T-helper 2 cell treated with Interferon-gamma antibody and Interleukin-4, amounts not matched to agents 100 ng/mL and 5 ng/mL, for 36 hours (primary cell): Measurements from ENCODE around the gene RPS6KB2. TPM values are rescaled to one million over a fixed set of nuclear protein-coding genes. Genes with fewer than 3 reads are reported as not detected.

Source experiments
- intact Hi-C: fragments of 100-400 bp; cut with micrococcal nuclease; formaldehyde crosslinking; loops from one replicate; pipeline ENCODE4 v1.15.1; 2023
- total RNA-seq: library from RNA; stranded (reverse); gene quantifications from 2 replicates; pipeline ENCODE4 v1.2.3, GENCODE V29; 2022

Gene RPS6KB2
- total RNA-seq, 1 donor from 2014 or later = 64.4 TPM

DNA sequence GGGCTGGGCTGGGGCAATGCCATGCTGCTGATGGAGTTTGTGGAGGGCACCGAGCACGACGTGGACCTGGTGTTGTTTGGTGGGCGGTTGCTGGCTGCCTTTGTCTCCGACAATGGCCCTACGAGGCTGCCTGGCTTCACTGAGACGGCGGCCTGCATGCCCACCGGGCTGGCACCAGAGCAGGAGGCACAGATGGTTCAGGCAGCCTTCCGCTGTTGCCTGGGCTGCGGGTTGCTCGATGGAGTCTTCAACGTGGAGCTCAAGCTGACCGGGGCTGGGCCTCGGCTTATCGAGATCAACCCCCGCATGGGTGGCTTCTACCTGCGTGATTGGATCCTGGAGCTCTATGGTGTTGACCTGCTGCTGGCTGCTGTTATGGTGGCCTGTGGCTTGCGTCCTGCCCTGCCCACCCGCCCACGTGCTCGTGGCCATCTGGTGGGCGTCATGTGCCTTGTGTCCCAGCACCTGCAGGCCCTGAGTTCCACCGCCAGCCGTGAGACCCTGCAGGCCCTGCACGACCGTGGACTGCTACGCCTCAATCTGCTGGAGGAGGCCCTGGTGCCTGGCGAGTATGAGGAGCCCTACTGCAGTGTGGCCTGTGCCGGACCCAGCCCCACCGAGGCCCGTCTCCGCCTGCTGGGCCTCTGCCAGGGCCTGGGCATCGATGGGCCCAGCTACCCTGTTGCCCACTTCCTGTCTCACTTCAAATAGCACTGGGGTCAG lies 4.2 kb upstream of the RPS6KB2 start:
- intact Hi-C loops = no loop called here

GRCh38 chr11:67427364-67427859 lies 882 bp upstream of the RPS6KB2 start:
- intact Hi-C loops = loop anchor here (5.0 kb wide), 1 partner anchor 40 kb away; the partner anchor contains the start of gene TMEM134

DNA sequence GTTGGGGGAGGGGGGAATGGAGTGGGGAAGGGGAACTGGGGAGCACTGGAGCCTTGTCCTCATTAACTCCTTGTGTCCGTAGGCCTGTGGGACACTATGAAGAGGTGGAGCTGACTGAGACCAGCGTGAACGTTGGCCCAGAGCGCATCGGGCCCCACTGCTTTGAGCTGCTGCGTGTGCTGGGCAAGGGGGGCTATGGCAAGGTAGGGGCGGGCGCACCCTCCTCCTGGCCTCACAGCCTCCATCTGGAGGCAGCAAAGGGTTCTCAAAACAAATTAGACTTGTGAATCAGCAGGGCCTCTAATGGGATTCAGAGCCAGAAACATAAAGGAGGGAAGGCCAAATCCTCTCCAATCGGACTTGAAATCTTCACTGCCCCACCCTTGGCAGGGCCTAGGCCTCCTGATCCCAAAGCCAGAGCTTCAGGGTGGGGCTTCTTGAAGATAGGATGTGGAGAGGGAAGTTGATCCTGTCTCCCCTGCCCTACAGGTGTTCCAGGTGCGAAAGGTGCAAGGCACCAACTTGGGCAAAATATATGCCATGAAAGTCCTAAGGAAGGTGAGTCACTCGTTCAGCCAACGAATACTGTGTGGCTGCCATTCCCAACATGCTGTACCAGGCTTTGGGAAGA lies 859 bp downstream of the RPS6KB2 start:
- intact Hi-C loops = loop anchor here (2.0 to 5.0 kb wide), 2 partner anchors 26 to 38 kb away; partner anchors contain the start of gene TMEM134

- intact Hi-C loops = loop anchor here (2.0 to 5.0 kb wide), 2 partner anchors 27 to 38 kb away; partner anchors contain the start of gene TMEM134
These were observed 1.4 kb downstream of the RPS6KB2 start for GRCh38 chr11:67429722-67430121.

GRCh38 chr11:67431346-67432249 lies 3.3 kb downstream of the RPS6KB2 start:
- intact Hi-C loops = no loop called here

- intact Hi-C loops = no loop called here
These were observed 4.5 kb downstream of the RPS6KB2 start for GRCh38 chr11:67432655-67433349.

GRCh38 chr11:67433536-67434394 lies 5.5 kb downstream of the RPS6KB2 start:
- intact Hi-C loops = no loop called here

GRCh38 chr11:67434395-67434881 lies 6.1 kb downstream of the RPS6KB2 start:
- intact Hi-C loops = no loop called here

DNA sequence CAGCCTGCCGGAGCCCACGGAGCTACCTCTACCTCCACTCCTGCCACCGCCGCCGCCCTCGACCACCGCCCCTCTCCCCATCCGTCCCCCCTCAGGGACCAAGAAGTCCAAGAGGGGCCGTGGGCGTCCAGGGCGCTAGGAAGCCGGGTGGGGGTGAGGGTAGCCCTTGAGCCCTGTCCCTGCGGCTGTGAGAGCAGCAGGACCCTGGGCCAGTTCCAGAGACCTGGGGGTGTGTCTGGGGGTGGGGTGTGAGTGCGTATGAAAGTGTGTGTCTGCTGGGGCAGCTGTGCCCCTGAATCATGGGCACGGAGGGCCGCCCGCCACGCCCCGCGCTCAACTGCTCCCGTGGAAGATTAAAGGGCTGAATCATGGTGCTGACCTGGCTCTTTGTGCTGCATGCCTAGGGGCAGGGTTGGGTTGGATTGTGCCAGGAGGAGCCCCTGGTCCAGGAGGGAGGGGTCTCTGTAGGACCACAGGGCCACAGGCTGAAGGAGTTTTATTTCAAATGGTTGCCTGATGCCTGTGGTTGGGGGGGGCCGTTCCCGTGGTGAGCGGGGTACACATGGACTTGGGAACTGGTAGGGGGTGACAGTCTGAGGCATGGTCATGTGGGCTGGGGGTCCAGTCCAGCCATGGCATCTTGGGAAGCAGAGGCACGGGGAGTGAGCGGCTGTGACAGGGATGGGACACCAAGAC lies 6.9 kb downstream of the RPS6KB2 start:
- intact Hi-C loops = no loop called here

GRCh38 chr11:67435727-67436458 lies 7.6 kb downstream of the RPS6KB2 start:
- intact Hi-C loops = loop anchor here (1.0 kb wide), 1 partner anchor 70 kb away; no protein-coding TSS in a partner anchor

- intact Hi-C loops = loop anchor here (1.0 kb wide), 2 partner anchors 8 to 70 kb away; partner anchors contain the start of gene RPS6KB2
These were observed 8.3 kb downstream of the RPS6KB2 start for GRCh38 chr11:67436459-67437081.

- intact Hi-C loops = loop anchor here (1.0 kb wide), 1 partner anchor 9 kb away; the partner anchor contains the start of gene RPS6KB2
These were observed 9.0 kb downstream of the RPS6KB2 start, which contains the start of gene PTPRCAP for GRCh38 chr11:67437082-67437808. Gene PTPRCAP, minus strand, starts transcription at chr11:67437682. Its CDS starts 63 bp downstream, at chr11:67437619.

DNA sequence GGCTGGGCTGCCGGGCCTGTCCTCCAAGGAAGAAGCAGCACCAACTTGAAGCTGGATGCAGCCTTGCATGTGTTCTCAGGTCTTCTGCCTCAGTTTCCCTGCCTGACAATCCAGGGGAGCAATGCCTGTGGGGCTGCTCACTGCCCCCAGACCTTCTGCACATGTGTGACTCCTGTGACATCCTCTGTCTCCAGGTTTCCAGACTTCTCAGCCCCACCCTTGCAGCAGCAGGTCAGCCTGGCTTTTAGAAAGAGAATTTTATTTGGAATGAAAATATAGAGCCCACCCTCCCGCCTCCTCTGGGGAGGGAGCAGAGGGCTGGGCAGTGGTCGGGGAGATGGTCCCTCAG lies 9.5 kb downstream of the RPS6KB2 start:
- intact Hi-C loops = loop anchor here (1.0 to 2.0 kb wide), 3 partner anchors 9 to 47 kb away; partner anchors contain the start of genes RPS6KB2 and TMEM134

GRCh38 chr11:67438158-67438902 lies 10.0 kb downstream of the RPS6KB2 start:
- intact Hi-C loops = loop anchor here (2.0 kb wide), 2 partner anchors 30 to 46 kb away; partner anchors contain the start of gene TMEM134

- intact Hi-C loops = loop anchor here (2.0 kb wide), 2 partner anchors 29 to 45 kb away; partner anchors contain the start of gene TMEM134
These were observed 11.3 kb downstream of the RPS6KB2 start for GRCh38 chr11:67439321-67440228.
